GM10847 (cell line): ENCODE data around the gene MMP2.

Source experiments
- POLR2A ChIP-seq: IDR thresholded peaks from 2 replicates; pipeline ENCODE4 v1.6.1; 2011; ENCODE audit not compliant: insufficient read length; ENCODE audit errors: extremely low read depth

Gene MMP2

DNA sequence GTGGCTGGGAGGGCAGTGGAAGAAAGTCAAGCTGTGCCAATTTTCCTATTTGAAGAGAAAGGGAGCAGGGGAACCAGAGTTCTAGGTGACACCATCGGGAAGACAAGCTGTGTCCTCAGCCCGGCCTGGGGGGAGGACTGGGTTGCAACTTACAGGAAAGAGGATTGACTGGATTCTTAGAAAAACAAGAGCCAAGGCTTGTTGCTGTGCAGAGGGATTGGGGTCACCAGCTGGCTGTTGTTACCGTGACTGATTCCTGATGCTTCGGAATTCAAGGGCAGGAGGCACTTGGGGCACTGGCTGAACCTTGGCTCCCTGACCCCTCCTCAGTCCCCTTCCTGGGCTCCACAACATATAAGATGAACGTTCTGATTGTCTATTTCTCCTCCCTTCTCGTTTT is 16.8 kb upstream of the MMP2 start:
- TF ChIP-seq POLR2A, result no peak

DNA sequence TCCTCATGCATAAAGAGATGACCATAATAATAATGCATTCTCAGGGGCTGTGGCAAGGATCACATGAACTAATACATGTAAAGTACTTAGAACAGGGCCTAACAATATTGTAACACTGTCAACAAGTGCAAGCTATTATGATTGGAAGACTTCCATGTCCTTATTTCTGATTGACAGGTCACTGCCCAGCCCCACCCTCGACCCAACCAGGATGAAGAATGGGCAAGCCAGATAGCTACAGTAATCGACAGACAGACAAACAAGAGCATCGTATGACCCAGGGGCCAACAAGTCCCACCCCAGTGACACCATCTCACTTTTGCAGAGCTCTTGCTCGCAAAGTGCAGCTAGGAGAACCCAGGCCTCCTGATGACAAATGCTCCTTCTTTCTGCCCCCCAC is 14.6 kb upstream of the MMP2 start:
- TF ChIP-seq POLR2A, result no peak

- TF ChIP-seq POLR2A, result no peak
Observed at GRCh38 chr16:55465077-55465896, 13.7 kb upstream of the MMP2 start.

DNA sequence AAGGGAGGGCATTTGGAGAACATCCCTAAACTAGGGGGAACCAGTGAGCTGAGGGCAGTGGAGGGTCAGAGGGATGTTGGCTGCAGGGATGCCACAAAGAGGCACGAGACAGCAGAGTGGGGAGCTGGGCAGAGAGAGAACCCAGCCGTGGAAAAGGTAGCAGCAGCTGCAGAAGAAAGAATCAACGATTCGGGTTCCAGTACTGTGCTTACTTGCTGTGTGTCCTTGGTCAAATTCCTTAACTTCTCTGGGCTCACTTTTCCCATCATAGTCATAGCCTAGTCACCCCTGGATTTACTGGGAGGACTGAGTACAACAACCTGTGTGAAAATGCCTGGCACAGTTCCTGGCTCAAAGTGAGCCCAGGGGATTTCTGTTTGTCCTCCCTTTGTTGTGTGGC is 12.8 kb upstream of the MMP2 start:
- TF ChIP-seq POLR2A, result no peak

GRCh38 chr16:55467898-55468297 is 11.1 kb upstream of the MMP2 start:
- no peak for TF ChIP-seq POLR2A

- TF ChIP-seq POLR2A, result no peak
Observed at GRCh38 chr16:55468352-55468990, 10.5 kb upstream of the MMP2 start.

DNA sequence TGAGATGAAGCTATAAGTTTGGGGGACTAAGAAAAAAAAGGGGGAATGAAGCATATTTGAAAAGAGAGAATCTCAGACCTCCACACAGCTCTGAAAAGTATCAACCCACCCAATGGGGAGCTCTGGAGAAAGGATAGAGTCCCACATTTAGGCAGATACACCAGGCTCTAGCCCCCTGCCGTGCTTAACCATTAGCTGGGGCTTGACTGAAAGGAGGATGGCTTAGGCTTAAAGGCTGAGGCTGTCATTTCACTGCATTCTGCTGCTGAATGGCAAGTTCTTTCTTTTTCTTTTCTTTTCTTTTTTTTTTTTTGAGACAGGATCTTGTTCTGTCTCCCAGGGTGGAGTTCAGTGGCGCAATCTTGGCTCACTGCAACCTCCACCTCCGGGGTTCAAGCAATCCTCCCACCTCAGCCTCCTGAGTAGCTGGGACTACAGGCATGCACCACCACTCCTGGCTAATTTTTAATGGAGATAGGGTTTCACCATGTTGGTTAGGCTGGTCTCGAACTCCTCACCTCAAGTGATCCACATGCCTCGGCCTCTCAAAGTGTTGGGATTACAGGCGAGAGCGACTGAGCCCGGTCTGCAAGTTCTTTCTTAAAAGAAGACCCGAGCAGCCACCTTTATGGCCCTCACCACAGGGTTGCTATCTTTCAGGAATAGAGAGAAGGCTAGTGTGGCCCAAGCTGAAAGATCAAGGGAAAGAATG is 9.0 kb upstream of the MMP2 start:
- no peak for TF ChIP-seq POLR2A

GRCh38 chr16:55470533-55471371 is 8.2 kb upstream of the MMP2 start:
- TF ChIP-seq POLR2A, result no peak

DNA sequence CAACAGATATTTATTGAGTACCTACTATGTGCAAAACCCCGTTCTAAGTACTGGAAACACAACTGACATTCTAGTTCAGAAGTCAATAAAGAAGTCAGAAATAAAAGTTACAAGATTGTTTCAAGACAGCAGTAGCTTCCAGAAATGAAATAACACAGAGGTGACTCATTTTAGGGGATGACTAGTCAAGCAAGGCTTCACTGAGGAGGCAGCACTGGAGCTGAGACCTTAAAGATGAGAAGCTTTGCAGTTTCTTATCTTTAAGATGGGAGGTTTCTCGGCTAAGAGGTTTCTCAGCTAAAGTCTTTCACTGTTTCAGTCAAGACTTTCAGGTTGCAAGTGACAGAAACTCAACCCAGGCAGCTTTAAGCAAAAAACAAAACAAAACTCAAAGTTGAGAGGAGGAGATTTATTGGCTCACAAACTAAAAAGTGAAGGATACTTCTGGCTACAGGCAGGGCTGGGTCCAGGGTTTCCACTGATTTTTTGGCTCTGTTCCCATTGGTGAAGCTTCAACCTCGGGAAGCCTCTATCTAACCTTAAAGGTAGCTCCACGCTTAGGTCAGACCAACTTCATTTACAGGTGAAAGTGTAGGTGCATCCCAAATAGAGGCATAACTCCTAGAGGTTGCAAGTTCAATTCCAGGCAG is 7.4 kb upstream of the MMP2 start:
- TF ChIP-seq POLR2A, result no peak

DNA sequence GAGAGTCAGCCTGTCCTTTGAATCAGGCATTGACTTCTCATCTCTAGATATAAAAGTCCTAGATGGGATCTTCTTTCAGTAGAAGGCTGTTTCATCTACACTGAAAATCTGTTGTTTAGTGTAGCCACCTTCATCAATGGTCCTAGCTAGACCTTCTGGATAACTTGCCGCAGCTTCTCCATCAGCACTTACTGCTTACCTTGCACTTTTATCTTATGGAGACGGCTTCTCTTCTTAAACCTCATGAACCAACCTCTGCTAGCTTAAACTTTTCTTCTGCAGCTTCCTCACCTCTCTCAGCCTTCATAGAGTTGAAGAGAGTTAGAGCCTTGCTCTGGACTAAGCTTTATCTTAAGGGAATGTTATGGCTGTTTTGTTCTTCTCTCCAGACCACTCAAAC is 5.4 kb upstream of the MMP2 start:
- TF ChIP-seq POLR2A, result no peak

DNA sequence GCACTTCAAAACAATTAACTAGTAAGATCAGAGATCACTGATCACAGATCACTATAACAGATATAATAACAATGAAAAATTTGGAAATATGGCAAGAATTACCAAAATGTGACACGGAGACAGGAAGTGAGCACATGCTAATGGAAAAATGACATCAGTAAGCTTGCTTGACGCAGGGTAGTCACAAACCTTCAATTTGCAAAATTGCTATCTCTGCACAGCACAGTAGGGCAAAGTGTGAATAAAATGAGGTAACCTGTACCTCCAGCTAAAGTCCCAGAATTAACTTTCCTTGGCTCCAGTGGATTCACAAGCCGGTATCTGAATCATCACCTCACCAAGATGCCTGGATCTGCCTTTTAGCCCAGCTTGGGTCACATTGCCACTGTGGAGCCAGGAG is 4.2 kb upstream of the MMP2 start:
- no peak for TF ChIP-seq POLR2A

- no peak for TF ChIP-seq POLR2A
Observed at GRCh38 chr16:55475919-55476318, 3.1 kb upstream of the MMP2 start.

- no peak for TF ChIP-seq POLR2A
Observed at GRCh38 chr16:55476625-55477533, 2.1 kb upstream of the MMP2 start.

DNA sequence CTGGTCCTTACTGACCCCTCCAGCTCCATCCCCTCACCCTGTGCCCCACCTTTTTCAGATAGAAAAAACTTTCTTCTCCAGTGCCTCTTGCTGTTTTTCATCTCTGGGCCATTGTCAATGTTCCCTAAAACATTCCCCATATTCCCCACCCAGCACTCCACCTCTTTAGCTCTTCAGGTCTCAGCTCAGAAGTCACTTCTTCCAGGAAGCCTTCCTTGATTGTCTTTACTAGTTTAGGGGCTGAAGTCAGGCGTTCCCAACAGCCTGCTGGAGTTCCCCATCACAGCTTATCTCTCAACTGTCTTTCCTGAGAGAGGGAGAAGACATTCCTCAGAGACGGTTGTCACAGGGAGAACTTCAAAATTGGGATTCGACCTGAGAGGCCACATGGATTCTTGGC is 1.3 kb upstream of the MMP2 start:
- no peak for TF ChIP-seq POLR2A
